COLO668 (cell line): ENCODE data around the gene TMEM169.

ENCODE experiments used
- DNase-seq: peaks from one replicate; lab custom pipeline; 2025; ENCODE audit not compliant: unreplicated experiment; lab: John Stamatoyannopoulos, UW

Gene TMEM169

GRCh38 chr2:216081487-216082116 lies at the start of gene TMEM169, which contains the start of gene PECR:
Gene TMEM169, plus strand, starts transcription at chr2:216081919. Its CDS starts 14,045 bp downstream, at chr2:216095964.
Gene PECR, minus strand, starts transcription at chr2:216081809. Its CDS starts 68 bp downstream, at chr2:216081741.
- DNase-seq: peak; percentile 89

- no peak for DNase-seq
Observed at GRCh38 chr2:216031960-216032689, 49.6 kb upstream of the TMEM169 start.

- no peak for DNase-seq
Observed at GRCh38 chr2:216033403-216033802, 48.3 kb upstream of the TMEM169 start.

- peak; percentile 61 for DNase-seq
Observed at GRCh38 chr2:216034065-216034464, 47.7 kb upstream of the TMEM169 start.

GRCh38 chr2:216039918-216040317 lies 41.8 kb upstream of the TMEM169 start:
- DNase-seq: no peak

GRCh38 chr2:216041438-216041837 lies 40.3 kb upstream of the TMEM169 start:
- no peak for DNase-seq

GRCh38 chr2:216043949-216044348 lies 37.8 kb upstream of the TMEM169 start:
- no peak for DNase-seq

- DNase-seq: no peak
Observed at GRCh38 chr2:216044883-216045486, 36.7 kb upstream of the TMEM169 start.

- no peak for DNase-seq
Observed at GRCh38 chr2:216047397-216047796, 34.3 kb upstream of the TMEM169 start.

- no peak for DNase-seq
Observed at GRCh38 chr2:216049452-216049851, 32.3 kb upstream of the TMEM169 start.

- DNase-seq: no peak
Observed at GRCh38 chr2:216051350-216051749, 30.4 kb upstream of the TMEM169 start.

- no peak for DNase-seq
Observed at GRCh38 chr2:216052420-216052819, 29.3 kb upstream of the TMEM169 start.

GRCh38 chr2:216055680-216056079 lies 26.0 kb upstream of the TMEM169 start:
- DNase-seq: no peak

GRCh38 chr2:216056739-216057138 lies 25.0 kb upstream of the TMEM169 start:
- DNase-seq: no peak

- no peak for DNase-seq
Observed at GRCh38 chr2:216057688-216058193, 24.0 kb upstream of the TMEM169 start.

- DNase-seq: no peak
Observed at GRCh38 chr2:216059233-216059834, 22.4 kb upstream of the TMEM169 start.

GRCh38 chr2:216064014-216064630 lies 17.6 kb upstream of the TMEM169 start:
- no peak for DNase-seq

- no peak for DNase-seq
Observed at GRCh38 chr2:216064665-216065064, 17.1 kb upstream of the TMEM169 start.

- DNase-seq: no peak
Observed at GRCh38 chr2:216066230-216066629, 15.5 kb upstream of the TMEM169 start.

- no peak for DNase-seq
Observed at GRCh38 chr2:216069028-216069427, 12.7 kb upstream of the TMEM169 start.

GRCh38 chr2:216070195-216070594 lies 11.5 kb upstream of the TMEM169 start:
- no peak for DNase-seq
